H1 (cell line): ENCODE measurements around the gene ACVR1. TPM values are rescaled to one million over a fixed set of nuclear protein-coding genes. Genes with fewer than 3 reads are reported as not detected.

Source experiments
- CTCF ChIA-PET: fragments of 300-600 bp; sonication (Branson Sonifier 250); formaldehyde crosslinking; loops from one replicate; lab custom pipeline; 2021; ENCODE audit not compliant: partially characterized antibody; lab: Charles Lee
- POLR2A ChIA-PET: fragments of 300-600 bp; sonication (Branson Sonifier 250); formaldehyde crosslinking; loops from one replicate; lab custom pipeline; 2021; ENCODE audit warnings: inconsistent platforms; ENCODE audit not compliant: partially characterized antibody; lab: Charles Lee
- DNase-seq, 2 experiments: peaks; one replicate each; pipeline versions ENCODE4 v3.0.0 to v3.0.0-alpha.2; 2010 to 2022; ENCODE audit warnings: low spot score in 2 of 2, low read depth in 1 of 2, mixed read lengths in 1 of 2
- FAIRE-seq: peaks from 2 replicates; lab custom pipeline; 2011; peaks lifted over from hg19 to GRCh38; lab: Jason Lieb, UNC
- H2AFZ ChIP-seq: 2 replicates; pipeline ENCODE4 v1.8.1; 2012; ENCODE audit warnings: low read length, inconsistent platforms
- H2AK5ac ChIP-seq: 2 replicates; pipeline ENCODE4 v1.6.1; 2013; ENCODE audit warnings: low read depth, low read length
- H2BK120ac ChIP-seq: replicated peaks from 2 replicates; pipeline ENCODE3; 2013; ENCODE audit warnings: low read depth, low read length, inconsistent platforms
- H2BK12ac ChIP-seq: 2 replicates; pipeline ENCODE4 v1.6.1; 2013; ENCODE audit warnings: low read depth, low read length
- H2BK15ac ChIP-seq: 2 replicates; pipeline ENCODE4 v1.6.1; 2013; ENCODE audit warnings: low read length
- H2BK20ac ChIP-seq: 2 replicates; pipeline ENCODE4 v1.6.1; 2013; ENCODE audit warnings: low read length
- H2BK5ac ChIP-seq: 2 replicates; pipeline ENCODE4 v1.6.1; 2013; ENCODE audit warnings: low read depth, low read length
- H3K14ac ChIP-seq: 2 replicates; pipeline ENCODE4 v1.6.1; 2013; ENCODE audit warnings: inconsistent platforms; ENCODE audit not compliant: insufficient read length
- H3K18ac ChIP-seq: 2 replicates; pipeline ENCODE4 v1.6.1; 2013; ENCODE audit warnings: low read length; ENCODE audit errors: extremely low read depth
- H3K23ac ChIP-seq: 2 replicates; pipeline ENCODE4 v1.6.1; 2013; ENCODE audit warnings: inconsistent platforms; ENCODE audit not compliant: insufficient read length
- H3K23me2 ChIP-seq: 2 replicates; pipeline ENCODE4 v1.6.1; 2013; ENCODE audit warnings: low read depth, low read length
- H3K27ac ChIP-seq: 2 replicates; pipeline ENCODE4 v1.6.1; 2011; ENCODE audit warnings: low read depth, low read length, inconsistent platforms
- H3K27me3 ChIP-seq, 4 experiments: replicated peaks in 1 of 4; 1 replicate in 1 of 4; 2 replicates in 3 of 4; pipeline versions ENCODE4 v1.6.1 to v1.8.1; 2011 to 2013; ENCODE audit warnings: low read length in 3 of 4, mild to moderate bottlenecking in 3 of 4, inconsistent platforms in 2 of 4, mixed read lengths in 2 of 4, moderate library complexity in 1 of 4; ENCODE audit not compliant: control insufficient read depth in 3 of 4, insufficient read depth in 3 of 4; ENCODE audit errors: extremely low read depth in 1 of 4
- H3K36me3 ChIP-seq, 4 experiments: 2 replicates each; pipeline versions ENCODE4 v1.6.1 to v1.8.1; 2011 to 2013; ENCODE audit warnings: mild to moderate bottlenecking in 4 of 4, low read length in 3 of 4, moderate library complexity in 2 of 4, control low read depth in 1 of 4, inconsistent platforms in 1 of 4; ENCODE audit not compliant: insufficient read depth in 4 of 4, control insufficient read depth in 2 of 4
- H3K4ac ChIP-seq: replicated peaks from 2 replicates; pipeline ENCODE3; 2013; ENCODE audit warnings: low read length, low read depth, mixed read lengths, inconsistent platforms; ENCODE audit not compliant: insufficient read length
- H3K4me1 ChIP-seq, 4 experiments: replicated peaks in 1 of 4; 1 replicate in 1 of 4; 2 replicates in 3 of 4; pipeline versions ENCODE4 v1.6.1 to v1.8.1; 2011 to 2013; ENCODE audit warnings: low read length in 3 of 4, inconsistent platforms in 2 of 4, mixed read lengths in 1 of 4; ENCODE audit not compliant: insufficient read depth in 4 of 4, control insufficient read depth in 3 of 4
- H3K4me2 ChIP-seq, 2 experiments: 2 replicates each; pipeline versions ENCODE4 v1.6.1 to v1.8.1; 2011 to 2013; ENCODE audit warnings: low read depth in 2 of 2, low read length in 2 of 2, control low read depth in 1 of 2, inconsistent platforms in 1 of 2, mild to moderate bottlenecking in 1 of 2; ENCODE audit not compliant: insufficient read depth in 1 of 2
- H3K4me3 ChIP-seq, 4 experiments: fragments of 200-600, 300-600 bp in 1 of 4; sonication (generic), shearing (Covaris generic), sonication (Bioruptor Twin) in 1 of 4; 2 replicates each; pipeline versions ENCODE4 v1.5.1 to v1.8.1; 2011 to 2016; ENCODE audit warnings: low read length in 4 of 4, low read depth in 3 of 4, control low read depth in 2 of 4, inconsistent platforms in 2 of 4, mild to moderate bottlenecking in 2 of 4, mixed read lengths in 1 of 4, moderate library complexity in 1 of 4; ENCODE audit not compliant: insufficient read depth in 2 of 4; ENCODE audit errors: extremely low read depth in 1 of 4
- H3K56ac ChIP-seq: replicated peaks from 2 replicates; pipeline ENCODE3; 2013; ENCODE audit warnings: low read depth, mild to moderate bottlenecking, mixed read lengths, low read length, inconsistent platforms; ENCODE audit not compliant: insufficient read length
- H3K79me1 ChIP-seq: 2 replicates; pipeline ENCODE4 v1.6.1; 2013; ENCODE audit warnings: low read depth, low read length, control low read depth
- H3K79me2 ChIP-seq, 2 experiments: 2 replicates each; pipeline versions ENCODE4 v1.6.1 to v1.8.1; 2012 to 2013; ENCODE audit warnings: low read length in 2 of 2, mild to moderate bottlenecking in 2 of 2, inconsistent platforms in 1 of 2; ENCODE audit not compliant: insufficient read depth in 2 of 2, control insufficient read depth in 1 of 2
- H3K9ac ChIP-seq, 4 experiments: replicated peaks in 1 of 4; 1 replicate in 1 of 4; 2 replicates in 3 of 4; pipeline versions ENCODE4 v1.6.1 to v1.8.1; 2011 to 2013; ENCODE audit warnings: low read depth in 3 of 4, low read length in 3 of 4, control low read depth in 2 of 4, mild to moderate bottlenecking in 2 of 4, moderate library complexity in 2 of 4, inconsistent platforms in 1 of 4; ENCODE audit errors: extremely low read depth in 1 of 4
- H3K9me3 ChIP-seq, 2 experiments: 2 replicates each; pipeline versions ENCODE4 v1.6.1 to v1.8.1; 2012 to 2013; ENCODE audit warnings: mild to moderate bottlenecking in 2 of 2, moderate library complexity in 2 of 2, control low read depth in 1 of 2, inconsistent platforms in 1 of 2, low read depth in 1 of 2, low read length in 1 of 2, mixed read lengths in 1 of 2; ENCODE audit not compliant: insufficient read depth in 2 of 2
- H4K20me1 ChIP-seq, 2 experiments: replicated peaks in 1 of 2; 2 replicates each; pipeline versions ENCODE3 to v1.8.1; 2011 to 2013; ENCODE audit warnings: inconsistent platforms in 2 of 2, low read length in 2 of 2, mild to moderate bottlenecking in 1 of 2; ENCODE audit not compliant: insufficient read depth in 2 of 2, control insufficient read depth in 1 of 2
- H4K5ac ChIP-seq: 2 replicates; pipeline ENCODE4 v1.6.1; 2013; ENCODE audit warnings: low read length, low read depth, mixed read lengths, inconsistent platforms; ENCODE audit not compliant: insufficient read length
- H4K8ac ChIP-seq: 2 replicates; pipeline ENCODE4 v1.8.0; 2013; ENCODE audit warnings: mild to moderate bottlenecking, moderate library complexity, low read length, inconsistent platforms; ENCODE audit not compliant: insufficient read depth; ENCODE audit errors: extremely low read depth
- H4K91ac ChIP-seq: replicated peaks from 2 replicates; pipeline ENCODE3; 2013; ENCODE audit warnings: low read length, mixed read lengths, inconsistent platforms; ENCODE audit not compliant: insufficient read length
- CHD1 ChIP-seq: IDR thresholded peaks from 2 replicates; pipeline ENCODE4 v1.6.1; 2012; ENCODE audit warnings: low read depth, low read length, improper control_type of control experiment
- JUND ChIP-seq: IDR thresholded peaks from 2 replicates; pipeline ENCODE4 v1.6.1; 2011; ENCODE audit warnings: mild to moderate bottlenecking, improper control_type of control experiment, low read length
- WGBS, 2 experiments: shearing (Covaris generic) in 1 of 2; methylation state at CpG; one replicate each; pipeline versions ENCODE4 v1.1.6 to v1.1.7; 2013 to 2015; ENCODE audit warnings: low lambda C conversion rate in 2 of 2, mixed read lengths in 2 of 2, inconsistent platforms in 1 of 2, low coverage in 1 of 2, missing lambda C conversion rate in 1 of 2; ENCODE audit not compliant: insufficient replicate concordance in 2 of 2, insufficient coverage in 1 of 2, insufficient read length in 1 of 2; ENCODE audit errors: extremely low coverage in 1 of 2, missing lambda C conversion rate in 1 of 2; 5-methylcytosine and 5-hydroxymethylcytosine counted together
- polyA plus RNA-seq, 7 experiments: library from polyadenylated mRNA; depleted of rRNA in 3 of 7; stranded (reverse) in 5 of 7; unstranded in 2 of 7; fragments of >200 nt in 5 of 7; fragments of 200-250 nt in 2 of 7; gene quantifications; 1 replicate in 5 of 7; 2 replicates in 1 of 7; 4 replicates in 1 of 7; pipeline versions ENCODE4 v1.2.1 to v1.2.3, GENCODE V29; 2011 to 2013; ENCODE audit warnings: missing spikeins in 2 of 7, mixed read lengths in 2 of 7
- total RNA-seq: library from RNA; stranded (reverse); fragmentation: NEBNext Ultra II Directional; extraction: Animal tissue kit (Norgen Biotek cat#: 25700); gene quantifications from 2 replicates; pipeline ENCODE4 v1.2.1, GENCODE V29; 2021

Gene ACVR1
- total and polyA plus RNA-seq, 2 of the 8 experiments (the other 6 are each of a cell fraction or from before 2014, with no cell fraction given), result 8.5 to 17.7 TPM

DNA sequence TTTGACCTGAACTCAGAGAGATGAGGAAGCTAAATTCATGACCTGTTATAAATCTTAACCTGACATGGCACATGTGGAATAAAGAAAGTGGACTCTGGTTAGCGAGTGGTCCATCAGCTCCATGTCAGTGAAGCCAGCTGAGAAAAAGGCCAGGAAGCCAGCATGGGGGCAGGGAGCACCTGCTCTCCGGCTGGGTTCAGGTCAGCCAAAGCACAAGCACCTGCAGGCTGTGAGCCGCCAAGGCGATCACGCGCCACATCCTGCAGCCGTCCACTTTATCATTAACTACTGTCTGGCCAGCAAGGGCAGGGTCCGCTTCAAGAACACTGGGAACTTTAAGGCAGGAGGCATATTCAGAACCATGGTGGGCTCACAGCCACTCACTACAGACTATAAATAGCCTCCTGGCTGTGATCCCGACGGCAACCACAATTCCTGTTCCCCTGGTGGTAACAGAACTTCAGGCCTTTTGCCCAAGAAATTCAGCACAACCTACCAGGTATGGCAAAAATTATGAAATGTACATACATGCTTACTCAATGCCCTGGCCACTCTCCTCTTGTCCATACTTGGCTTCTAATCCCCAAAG, 35.5 kb downstream of the ACVR1 start:
- Histone ChIP-seq H3K79me2 (peaks cover 0 to 47% of the 10 kb centered on the region in 2 experiments; a peak in 2 of 4 replicates), H3K14ac (no peak overlapping the region), H3K4me1 (peaks cover 20 to 35% (median 23%) of the 10 kb centered on the region in 4 experiments), H2AFZ (no peak overlapping the region), H3K36me3 (no peaks in the 10 kb centered on the region), H3K23me2 (0 out of 2 replicates have a peak, but pooled peaks cover 2% of the 10 kb centered on the region), H2AK5ac (0 out of 2 replicates have a peak overlapping the region, but pooled peaks have one; percentile 29), H4K8ac (no peak overlapping the region), H3K9ac (no peak overlapping the region), H3K9me3 (no peaks in the 10 kb centered on the region), H3K56ac (no peak overlapping the region), H4K91ac (no peak overlapping the region), H4K20me1 (peaks cover 4 to 21% of the 10 kb centered on the region in 2 experiments), H2BK120ac (no peak overlapping the region), H3K4me2 (no peak overlapping the region; a peak in 1 of 4 replicates), H3K27ac (no peak overlapping the region), H3K18ac (no peak overlapping the region), H2BK15ac (0 out of 2 replicates have a peak overlapping the region, but pooled peaks have one; percentile 66), H3K4ac (no peak overlapping the region), H3K23ac (no peak overlapping the region), H3K79me1 (peaks cover 6% of the 10 kb centered on the region), H2BK12ac (peak overlapping the region; percentile 31; the same call in 1 of the 2 replicates), H3K4me3 (no peak overlapping the region), H4K5ac (no peak overlapping the region), H3K27me3 (no peaks in the 10 kb centered on the region), H2BK5ac (no peak overlapping the region), H2BK20ac (no peak overlapping the region)
- 81% methylated on average over 10 of the region's 10 CpGs; no CpG with 5 or more reads in 1 of the 2 experiments for WGBS, 2 experiments
- ChIA-PET POLR2A (no interaction called here), CTCF (no interaction called here)
- DNase-seq (no peak), FAIRE-seq (no peak)
- no peak for TF ChIP-seq JUND
- TF ChIP-seq CHD1, result no peak
